Smooth muscle cell (in vitro differentiated cells): ENCODE measurements around the gene PANK2. TPM values are rescaled to one million over a fixed set of nuclear protein-coding genes. Genes with fewer than 3 reads are reported as not detected.

Experiments
- DNase-seq: peaks from one replicate; lab custom pipeline; 2025; ENCODE audit not compliant: unreplicated experiment; lab: John Stamatoyannopoulos, UW
- H2AFZ ChIP-seq: fragments of 200-600 bp; sonication (generic); 2 replicates; pipeline ENCODE4 v1.6.0; 2016; ENCODE audit warnings: antibody characterized with exemption, low read depth, mild to moderate bottlenecking
- H3F3A ChIP-seq: fragments of 200-600 bp; sonication (generic); 2 replicates; pipeline ENCODE4 v1.6.0; 2017; ENCODE audit warnings: antibody characterized with exemption, low read depth
- H3K27ac ChIP-seq: fragments of 200-600 bp; sonication (generic); 2 replicates; pipeline ENCODE4 v1.5.1; 2016; ENCODE audit warnings: low read depth, mild to moderate bottlenecking
- H3K27me3 ChIP-seq: fragments of 200-600 bp; sonication (generic); 2 replicates; pipeline ENCODE4 v1.6.1; 2016; ENCODE audit warnings: low read depth, mild to moderate bottlenecking
- H3K36me3 ChIP-seq: fragments of 200-600 bp; sonication (generic); 2 replicates; pipeline ENCODE4 v1.5.1; 2016; ENCODE audit warnings: low read depth
- H3K4me1 ChIP-seq: fragments of 200-600 bp; sonication (generic); 2 replicates; pipeline ENCODE4 v1.5.1; 2016; ENCODE audit warnings: low read depth
- H3K4me2 ChIP-seq: fragments of 200-600 bp; sonication (generic); 2 replicates; pipeline ENCODE4 v1.6.0; 2016; ENCODE audit warnings: mild to moderate bottlenecking
- H3K4me3 ChIP-seq: fragments of 200-600 bp; sonication (generic); 2 replicates; pipeline ENCODE4 v1.5.1; 2016; ENCODE audit warnings: mild to moderate bottlenecking
- H3K79me2 ChIP-seq: fragments of 200-600 bp; sonication (generic); 2 replicates; pipeline ENCODE4 v1.6.0; 2016; ENCODE audit warnings: low read depth, mild to moderate bottlenecking
- H3K9ac ChIP-seq: fragments of 200-600 bp; sonication (generic); 2 replicates; pipeline ENCODE4 v1.6.0; 2016; ENCODE audit warnings: low read depth
- H3K9me3 ChIP-seq: fragments of 200-600 bp; sonication (generic); replicated peaks from 2 replicates; pipeline ENCODE4 v1.5.1; 2016; ENCODE audit warnings: low read depth
- H4K20me1 ChIP-seq: fragments of 200-600 bp; sonication (generic); 2 replicates; pipeline ENCODE4 v1.6.0; 2016; ENCODE audit warnings: low read depth
- WGBS: methylation state at CpG from one replicate; pipeline ENCODE4 v1.1.7; 2016; ENCODE audit warnings: low lambda C conversion rate; 5-methylcytosine and 5-hydroxymethylcytosine counted together
- polyA plus RNA-seq: library from polyadenylated mRNA; unstranded; fragments of >200 nt; fragmentation: Nextera tagmentation; extraction: Ambion mirVana; gene quantifications from 2 replicates; pipeline ENCODE4 v1.2.1, GENCODE V29; 2016
- total RNA-seq: library from RNA; depleted of rRNA; stranded (reverse); fragments of >200 nt; gene quantifications from 2 replicates; pipeline ENCODE4 v1.2.3, GENCODE V29; 2014
- TF ChIP-seq, protein P1 (sequence below): fragments of 200-600 bp; sonication (generic); IDR thresholded peaks from 2 replicates; pipeline ENCODE4 v1.5.1; 2017; ENCODE audit warnings: borderline replicate concordance, mild to moderate bottlenecking, antibody characterized with exemption; ENCODE audit not compliant: insufficient read depth, poor library complexity, severe bottlenecking

The PANK2 gene
- total and polyA plus RNA-seq, 2 experiments from 2014 or later = 24.7 to 40.8 TPM

DNA sequence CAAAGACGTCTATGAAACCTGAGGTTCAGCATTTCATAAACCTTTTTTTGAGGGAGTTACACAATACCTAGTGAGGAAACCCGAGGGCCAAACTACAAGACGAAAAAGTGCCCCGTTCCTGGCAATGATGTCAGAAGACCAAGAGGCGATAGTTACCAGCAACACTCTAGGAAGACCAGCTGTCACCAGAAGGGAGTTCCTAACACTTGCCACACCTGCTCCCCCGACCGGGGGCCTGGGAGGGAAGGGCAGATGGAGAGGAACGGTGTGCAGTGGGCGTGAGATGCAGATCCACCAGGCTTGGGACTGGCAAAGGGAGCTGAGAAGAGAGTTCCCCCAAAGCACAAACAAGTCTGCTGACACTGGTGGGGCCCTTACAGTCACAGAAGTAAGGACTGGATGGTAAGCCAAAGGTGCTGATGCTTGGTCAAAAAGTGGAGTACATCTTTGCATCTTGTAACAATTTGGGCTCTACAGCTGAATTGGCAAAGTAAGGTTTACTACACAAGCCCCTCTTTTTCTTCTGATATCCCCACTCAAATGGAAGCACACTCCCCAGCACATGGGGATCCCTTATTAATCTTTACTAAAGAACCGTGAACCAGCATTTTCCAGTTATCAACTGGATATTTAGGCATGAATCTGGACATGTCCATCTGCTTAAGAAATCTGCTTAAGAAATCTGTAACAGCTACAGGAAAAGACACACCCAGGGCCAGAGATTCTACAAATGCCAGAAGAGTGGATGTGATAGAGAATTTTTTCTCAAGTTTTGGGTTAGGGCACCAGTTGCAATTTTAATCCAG is 38.5 kb downstream of the PANK2 start:
- H3K27me3 ChIP-seq = no peaks in the 10 kb centered on the region
- DNase-seq = no peak
- H3K4me3 ChIP-seq = no peak overlapping the region
- no peak overlapping the region for H2AFZ ChIP-seq
- peaks cover 2% of the 10 kb centered on the region for H3K4me1 ChIP-seq
- peaks cover 18% of the 10 kb centered on the region for H3F3A ChIP-seq
- 75% methylated on average over 10 of the region's 10 CpGs for WGBS
- no peak overlapping the region for H3K4me2 ChIP-seq
- H3K9ac ChIP-seq = no peak overlapping the region
- H3K27ac ChIP-seq = no peak overlapping the region
- TF ChIP-seq, protein P1, sequence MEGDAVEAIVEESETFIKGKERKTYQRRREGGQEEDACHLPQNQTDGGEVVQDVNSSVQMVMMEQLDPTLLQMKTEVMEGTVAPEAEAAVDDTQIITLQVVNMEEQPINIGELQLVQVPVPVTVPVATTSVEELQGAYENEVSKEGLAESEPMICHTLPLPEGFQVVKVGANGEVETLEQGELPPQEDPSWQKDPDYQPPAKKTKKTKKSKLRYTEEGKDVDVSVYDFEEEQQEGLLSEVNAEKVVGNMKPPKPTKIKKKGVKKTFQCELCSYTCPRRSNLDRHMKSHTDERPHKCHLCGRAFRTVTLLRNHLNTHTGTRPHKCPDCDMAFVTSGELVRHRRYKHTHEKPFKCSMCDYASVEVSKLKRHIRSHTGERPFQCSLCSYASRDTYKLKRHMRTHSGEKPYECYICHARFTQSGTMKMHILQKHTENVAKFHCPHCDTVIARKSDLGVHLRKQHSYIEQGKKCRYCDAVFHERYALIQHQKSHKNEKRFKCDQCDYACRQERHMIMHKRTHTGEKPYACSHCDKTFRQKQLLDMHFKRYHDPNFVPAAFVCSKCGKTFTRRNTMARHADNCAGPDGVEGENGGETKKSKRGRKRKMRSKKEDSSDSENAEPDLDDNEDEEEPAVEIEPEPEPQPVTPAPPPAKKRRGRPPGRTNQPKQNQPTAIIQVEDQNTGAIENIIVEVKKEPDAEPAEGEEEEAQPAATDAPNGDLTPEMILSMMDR = no peak
- H4K20me1 ChIP-seq = peaks cover 68% of the 10 kb centered on the region
- peaks cover 2% of the 10 kb centered on the region for H3K79me2 ChIP-seq
- no peaks in the 10 kb centered on the region for H3K9me3 ChIP-seq
- no peaks in the 10 kb centered on the region for H3K36me3 ChIP-seq

DNA sequence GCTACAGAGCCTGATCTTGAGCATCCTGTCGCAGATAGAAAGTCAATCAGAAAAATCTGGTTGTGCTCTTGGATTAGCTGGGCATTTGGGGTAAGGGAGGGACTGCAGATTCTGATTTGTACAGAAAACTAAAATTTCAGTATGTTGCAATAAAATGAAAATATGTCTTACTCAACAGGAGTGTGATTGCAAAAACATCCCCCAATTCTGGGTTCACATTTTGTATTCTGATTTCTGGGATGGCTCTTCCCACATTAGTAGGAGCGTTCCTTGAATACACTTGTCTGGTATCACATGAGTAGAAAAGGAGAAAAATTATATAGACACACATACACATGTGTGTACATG is 40.5 kb downstream of the PANK2 start:
- H3K4me3 ChIP-seq = no peak overlapping the region
- H2AFZ ChIP-seq = no peak overlapping the region
- H3K4me2 ChIP-seq = no peak overlapping the region
- 91% methylated on average over 2 of the region's 2 CpGs for WGBS
- TF ChIP-seq, protein P1 = no peak
- H3F3A ChIP-seq = peaks cover 12% of the 10 kb centered on the region
- DNase-seq = no peak
- no peak overlapping the region for H3K27ac ChIP-seq
- peaks cover 2% of the 10 kb centered on the region for H3K4me1 ChIP-seq
- H3K36me3 ChIP-seq = no peaks in the 10 kb centered on the region
- H3K9ac ChIP-seq = no peak overlapping the region
- peaks cover 48% of the 10 kb centered on the region for H4K20me1 ChIP-seq
- no peaks in the 10 kb centered on the region for H3K27me3 ChIP-seq
- H3K9me3 ChIP-seq = no peaks in the 10 kb centered on the region
- H3K79me2 ChIP-seq = no peaks in the 10 kb centered on the region

- Histone ChIP-seq H3K9me3 (no peaks in the 10 kb centered on the region), H3K27ac (no peak overlapping the region), H3K4me2 (no peak overlapping the region), H4K20me1 (peaks cover 40% of the 10 kb centered on the region), H3K9ac (no peak overlapping the region), H3F3A (peaks cover 12% of the 10 kb centered on the region), H3K4me1 (peaks cover 2% of the 10 kb centered on the region), H3K36me3 (no peaks in the 10 kb centered on the region), H2AFZ (no peak overlapping the region), H3K4me3 (no peak overlapping the region), H3K79me2 (no peaks in the 10 kb centered on the region), H3K27me3 (no peaks in the 10 kb centered on the region)
- no peak for DNase-seq
- TF ChIP-seq, protein P1 = no peak
- 77% methylated on average over 6 of the region's 6 CpGs for WGBS
Observed at GRCh38 chr20:3930265-3931206, 41.3 kb downstream of the PANK2 start.
